Activated CD8-positive, alpha-beta T cell treated with anti-CD3 and anti-CD28 coated beads for 36 hours (primary cell): Measurements from ENCODE around the gene CORO7. TPM values are rescaled to one million over a fixed set of nuclear protein-coding genes. Genes with fewer than 3 reads are reported as not detected.
"Not testable (repeated sequence)": the region's sequence is repeated elsewhere in the genome, so short reads cannot be mapped to it uniquely, and the experiment has no call there.

Experiments
- ATAC-seq: fragments of 200-7000 bp; cut with Tn5 transposase; one replicate; pipeline ENCODE4 v1.10.0; 2021; ENCODE audit warnings: mild to moderate bottlenecking, moderate library complexity
- CTCF ChIA-PET: fragments of 350-600 bp; sonication (Branson Sonifier 250); formaldehyde crosslinking; loops from one replicate; lab custom pipeline; 2021; ENCODE audit warnings: antibody characterized with exemption; lab: Charles Lee
- POLR2A ChIA-PET: fragments of 350-600 bp; sonication (Branson Sonifier 250); formaldehyde crosslinking; loops from one replicate; lab custom pipeline; 2021; ENCODE audit warnings: antibody characterized with exemption; lab: Charles Lee
- DNase-seq: peaks from one replicate; pipeline ENCODE4 v3.0.0-alpha.2; 2020
- H3K27ac Mint-ChIP-seq: one replicate; pipeline ENCODE4 v1.8.0; 2021; ENCODE audit warnings: mild to moderate bottlenecking, mixed read lengths
- H3K27me3 Mint-ChIP-seq: one replicate; pipeline ENCODE4 v1.8.0; 2021; ENCODE audit warnings: mixed read lengths
- H3K36me3 Mint-ChIP-seq: one replicate; pipeline ENCODE4 v1.8.0; 2021; ENCODE audit warnings: low read depth, mixed read lengths
- H3K4me1 Mint-ChIP-seq: one replicate; pipeline ENCODE4 v1.8.0; 2021; ENCODE audit warnings: low read depth, mixed read lengths
- H3K4me3 Mint-ChIP-seq: one replicate; pipeline ENCODE4 v1.8.0; 2021; ENCODE audit warnings: mild to moderate bottlenecking, moderate library complexity, mixed read lengths
- H3K9me3 Mint-ChIP-seq: one replicate; pipeline ENCODE4 v1.8.0; 2021; ENCODE audit warnings: mixed read lengths
- CTCF ChIP-seq: fragments of 200-600 bp; IDR thresholded peaks from one replicate; pipeline ENCODE4 v1.8.0; 2022; ENCODE audit warnings: antibody characterized with exemption, mild to moderate bottlenecking
- intact Hi-C: fragments of 100-400 bp; cut with micrococcal nuclease; formaldehyde crosslinking; loops from one replicate; pipeline ENCODE4 v1.10.0; 2022
- total RNA-seq, 2 experiments: library from RNA; stranded (reverse); gene quantifications; one replicate each; pipeline ENCODE4 v1.2.3, GENCODE V29; 2021

The CORO7 gene
- total RNA-seq, 2 experiments from 2014 or later, result 73.3 to 76.6 TPM

DNA sequence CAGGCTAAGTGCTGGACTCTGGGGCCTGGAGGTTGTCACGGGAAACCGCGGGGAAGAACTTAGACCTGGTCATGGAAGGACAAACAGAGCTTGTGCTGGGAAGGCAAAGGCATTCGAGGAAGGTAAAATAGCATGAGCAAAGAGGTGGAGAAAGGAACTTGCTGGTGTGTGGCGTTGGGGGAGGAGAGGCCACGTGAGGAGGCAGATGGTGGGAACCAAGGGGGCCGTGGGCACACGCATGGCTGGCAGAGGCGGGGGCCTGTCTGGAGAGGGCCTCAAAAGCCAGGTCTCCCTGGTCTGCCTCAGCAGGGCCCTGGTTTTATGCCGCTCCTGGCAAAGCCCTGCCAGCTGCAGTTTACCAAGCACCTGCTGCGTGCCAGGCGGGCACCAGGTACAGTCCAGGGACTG lies 15.3 kb downstream of the CORO7 start:
- no peaks in the 10 kb centered on the region for H3K27me3 Mint-ChIP-seq
- POLR2A ChIA-PET, result interaction anchor here (0.7 to 2.4 kb wide), 3 partner anchors 10 to 54 kb away, joined by 3 to 8 read pairs (median 3); no protein-coding TSS in a partner anchor
- CTCF ChIA-PET, result interaction anchor here (1.3 to 6.5 kb wide), 4 partner anchors 9 to 58 kb away, joined by 3 to 87 read pairs (median 34); partner anchors contain the start of genes CORO7 and VASN
- ATAC-seq (no peak), DNase-seq (no peak)
- no peak for TF ChIP-seq CTCF
- H3K4me1 Mint-ChIP-seq, result peaks cover 2% of the 10 kb centered on the region
- H3K27ac Mint-ChIP-seq, result no peak overlapping the region
- H3K4me3 Mint-ChIP-seq, result no peak overlapping the region
- no peaks in the 10 kb centered on the region for H3K9me3 Mint-ChIP-seq
- intact Hi-C loops, result no loop called here
- H3K36me3 Mint-ChIP-seq, result peaks cover 16% of the 10 kb centered on the region

DNA sequence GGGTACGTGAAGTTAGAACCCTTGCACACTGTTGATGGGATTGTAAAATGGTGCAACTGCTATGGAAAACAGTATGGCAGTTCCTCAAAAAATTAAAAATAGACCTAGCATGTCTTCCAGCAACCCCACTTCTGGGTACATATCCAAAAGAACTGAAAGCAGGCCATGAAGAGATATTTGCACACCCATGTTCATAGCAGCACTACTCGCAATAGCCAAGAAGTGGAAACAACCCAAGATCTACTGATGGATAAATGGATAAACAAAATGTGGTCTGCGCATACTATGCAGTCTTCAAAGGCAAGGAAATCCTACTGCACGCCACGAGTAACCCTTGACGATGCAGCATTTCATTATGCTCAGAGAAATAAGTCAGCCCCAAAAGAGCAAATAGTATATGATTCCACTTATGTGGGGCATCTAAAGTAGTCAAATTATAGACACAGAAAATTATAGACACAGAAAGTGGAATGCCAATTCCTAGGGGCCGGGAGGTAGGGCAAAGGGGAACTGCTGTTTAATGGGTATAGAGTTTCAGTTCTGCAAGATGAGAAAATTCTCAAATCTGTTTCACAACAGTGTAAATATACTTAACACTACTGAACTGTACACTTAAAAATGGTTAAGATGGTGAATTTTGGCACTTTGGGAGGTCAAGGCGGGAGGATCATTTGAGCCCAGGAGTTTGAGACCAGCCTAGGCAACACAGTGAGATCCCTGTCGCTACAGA lies 17.2 kb downstream of the CORO7 start:
- ATAC-seq (no peak), DNase-seq (no peak)
- no peak for TF ChIP-seq CTCF
- Mint-ChIP-seq H3K4me3 (no peak overlapping the region), H3K36me3 (peaks cover 18% of the 10 kb centered on the region), H3K27me3 (no peaks in the 10 kb centered on the region), H3K27ac (no peak overlapping the region), H3K9me3 (no peaks in the 10 kb centered on the region), H3K4me1 (peaks cover 2% of the 10 kb centered on the region)
- intact Hi-C loops, result no loop called here
- ChIA-PET POLR2A (interaction anchor here (0.8 kb wide), 1 partner anchor 49 kb away, joined by 4 read pairs; no protein-coding TSS in a partner anchor), CTCF (interaction anchor here (1.1 to 6.5 kb wide), 4 partner anchors 16 to 109 kb away, joined by 3 to 87 read pairs (median 6); partner anchors contain the start of genes CORO7 and VASN)

GRCh38 chr16:4395055-4395726 lies 21.2 kb downstream of the CORO7 start:
- Mint-ChIP-seq H3K4me3 (no peak overlapping the region), H3K36me3 (peaks cover 10% of the 10 kb centered on the region), H3K27ac (no peak overlapping the region), H3K9me3 (no peaks in the 10 kb centered on the region), H3K27me3 (no peaks in the 10 kb centered on the region), H3K4me1 (peaks cover 5% of the 10 kb centered on the region)
- TF ChIP-seq CTCF, result no peak
- DNase-seq (no peak), ATAC-seq (no peak)
- ChIA-PET CTCF (interaction anchor here (8.6 kb wide), 1 partner anchor 8 kb away, joined by 65 read pairs; no protein-coding TSS in a partner anchor), POLR2A (interaction anchor here (1.4 kb wide), 1 partner anchor 15 kb away, joined by 6 read pairs; no protein-coding TSS in a partner anchor)
- intact Hi-C loops, result no loop called here

GRCh38 chr16:4393850-4394249 lies 22.5 kb downstream of the CORO7 start:
- H3K27me3 Mint-ChIP-seq, DNase-seq, intact Hi-C loops, H3K4me1 Mint-ChIP-seq, H3K4me3 Mint-ChIP-seq, H3K9me3 Mint-ChIP-seq, ATAC-seq, H3K27ac Mint-ChIP-seq: not testable (repeated sequence)
- ChIA-PET CTCF (interaction anchor here (1.1 to 8.6 kb wide), 2 partner anchors 10 to 16 kb away, joined by 3 to 65 read pairs; no protein-coding TSS in a partner anchor), POLR2A (interaction anchor here (0.6 kb wide), 1 partner anchor 104 kb away, joined by 3 read pairs; no protein-coding TSS in a partner anchor)
- H3K36me3 Mint-ChIP-seq, result peaks cover 11% of the 10 kb centered on the region

GRCh38 chr16:4393240-4393600 lies 23.2 kb downstream of the CORO7 start:
- H3K36me3 Mint-ChIP-seq, result peaks cover 11% of the 10 kb centered on the region
- DNase-seq, result no peak
- no peak overlapping the region for H3K4me3 Mint-ChIP-seq
- no peaks in the 10 kb centered on the region for H3K27me3 Mint-ChIP-seq
- ChIA-PET CTCF (interaction anchor here (0.9 to 8.6 kb wide), 4 partner anchors 10 to 104 kb away, joined by 3 to 65 read pairs (median 4); no protein-coding TSS in a partner anchor), POLR2A (no interaction called here)
- H3K27ac Mint-ChIP-seq, result no peak overlapping the region
- no peak for TF ChIP-seq CTCF
- ATAC-seq, result no peak
- intact Hi-C loops, result no loop called here
- H3K4me1 Mint-ChIP-seq, result peaks cover 5% of the 10 kb centered on the region
- H3K9me3 Mint-ChIP-seq, result no peaks in the 10 kb centered on the region
